ENCODE data around the gene C11orf16. TPM values are rescaled to one million over a fixed set of nuclear protein-coding genes. Genes with fewer than 3 reads are reported as not detected.
"Not testable (repeated sequence)": the region's sequence is repeated elsewhere in the genome, so short reads cannot be mapped to it uniquely, and the experiment has no call there.

C11orf16 gene
- total and polyA plus RNA-seq, 8 donors: not detected

- no peak for FAIRE-seq
These were observed 33.5 kb downstream of the C11orf16 start for GRCh38 chr11:8899119-8899753.

GRCh38 chr11:8891185-8891584, 41.6 kb downstream of the C11orf16 start:
- H3K27ac ChIP-seq; DNase-seq; FAIRE-seq; ATAC-seq; H3K27me3 ChIP-seq; H3K9me3 ChIP-seq; H3K36me3 ChIP-seq; H3K4me1 ChIP-seq; intact Hi-C loops (cut with DNase I); H3K4me3 ChIP-seq: not testable (repeated sequence)
- WGBS, 2 donors: 93 to 94% methylated on average over 2 of the region's 2 CpGs

More at GRCh38 chr11:8899119-8899753, 33.5 kb downstream of the C11orf16 start:
- TF ChIP-seq, protein P1, sequence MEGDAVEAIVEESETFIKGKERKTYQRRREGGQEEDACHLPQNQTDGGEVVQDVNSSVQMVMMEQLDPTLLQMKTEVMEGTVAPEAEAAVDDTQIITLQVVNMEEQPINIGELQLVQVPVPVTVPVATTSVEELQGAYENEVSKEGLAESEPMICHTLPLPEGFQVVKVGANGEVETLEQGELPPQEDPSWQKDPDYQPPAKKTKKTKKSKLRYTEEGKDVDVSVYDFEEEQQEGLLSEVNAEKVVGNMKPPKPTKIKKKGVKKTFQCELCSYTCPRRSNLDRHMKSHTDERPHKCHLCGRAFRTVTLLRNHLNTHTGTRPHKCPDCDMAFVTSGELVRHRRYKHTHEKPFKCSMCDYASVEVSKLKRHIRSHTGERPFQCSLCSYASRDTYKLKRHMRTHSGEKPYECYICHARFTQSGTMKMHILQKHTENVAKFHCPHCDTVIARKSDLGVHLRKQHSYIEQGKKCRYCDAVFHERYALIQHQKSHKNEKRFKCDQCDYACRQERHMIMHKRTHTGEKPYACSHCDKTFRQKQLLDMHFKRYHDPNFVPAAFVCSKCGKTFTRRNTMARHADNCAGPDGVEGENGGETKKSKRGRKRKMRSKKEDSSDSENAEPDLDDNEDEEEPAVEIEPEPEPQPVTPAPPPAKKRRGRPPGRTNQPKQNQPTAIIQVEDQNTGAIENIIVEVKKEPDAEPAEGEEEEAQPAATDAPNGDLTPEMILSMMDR (IDR thresholded peaks at IDR 0.05): no peak
- Histone ChIP-seq H3K27ac (no peak overlapping the region), H3K36me3 (no peaks in the 10 kb centered on the region), H3K4me3 (no peak overlapping the region), H3K4me1 (no peaks in the 10 kb centered on the region), H3K27me3 (no peaks in the 10 kb centered on the region), H3K9me3 (no peaks in the 10 kb centered on the region)
- ATAC-seq (no peak), DNase-seq (no peak)
- intact Hi-C loops (cut with DNase I): no loop called here

DNA sequence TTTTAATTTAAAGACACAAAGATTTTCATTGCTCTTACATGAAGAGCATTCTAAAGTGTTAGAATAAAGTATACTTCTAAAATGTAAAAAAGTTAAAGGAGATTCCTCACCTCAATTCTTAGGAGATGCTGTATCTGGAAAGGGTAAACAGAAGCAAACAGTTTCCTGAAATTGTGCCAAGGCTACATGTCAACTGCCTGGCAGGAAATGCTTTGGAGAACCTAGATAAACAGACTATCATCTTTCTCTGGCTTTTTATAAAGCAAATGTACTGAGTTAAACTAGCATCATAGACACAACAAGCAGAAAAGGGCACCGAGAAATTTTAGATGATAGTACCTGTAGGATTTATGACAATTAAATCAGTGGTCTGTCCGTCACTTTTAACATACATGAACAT, 46.4 kb downstream of the C11orf16 start:
- H3K4me1 ChIP-seq: no peaks in the 10 kb centered on the region
- H3K4me3 ChIP-seq: no peak overlapping the region
- intact Hi-C loops (cut with DNase I): no loop called here
- ATAC-seq (no peak), DNase-seq (no peak), FAIRE-seq (no peak)
- H3K36me3 ChIP-seq: no peaks in the 10 kb centered on the region
- no peaks in the 10 kb centered on the region for H3K27me3 ChIP-seq
- H3K27ac ChIP-seq: no peak overlapping the region
- TF ChIP-seq, protein P1 (IDR thresholded peaks at IDR 0.05): no peak
- no peaks in the 10 kb centered on the region for H3K9me3 ChIP-seq
- 38 to 54% methylated on average over 2 of the region's 2 CpGs for WGBS, 2 donors

- DNase-seq; H3K27ac ChIP-seq; intact Hi-C loops (cut with DNase I); H3K36me3 ChIP-seq; H3K27me3 ChIP-seq; ATAC-seq; H3K9me3 ChIP-seq; H3K4me1 ChIP-seq; FAIRE-seq; H3K4me3 ChIP-seq: not testable (repeated sequence)
- WGBS, 2 donors: 80 to 85% methylated on average over 7 of the region's 7 CpGs
These were observed 51.2 kb downstream of the C11orf16 start for GRCh38 chr11:8881585-8881984.

GRCh38 chr11:8878771-8879170, 54.0 kb downstream of the C11orf16 start:
- DNase-seq (no peak), ATAC-seq (no peak), FAIRE-seq (no peak)
- TF ChIP-seq, protein P1 (IDR thresholded peaks at IDR 0.05): no peak
- H3K27me3 ChIP-seq: no peaks in the 10 kb centered on the region
- H3K27ac ChIP-seq: no peak overlapping the region
- H3K36me3 ChIP-seq: no peaks in the 10 kb centered on the region
- 75 to 88% methylated on average over 2 of the region's 2 CpGs for WGBS, 2 donors
- no peaks in the 10 kb centered on the region for H3K4me1 ChIP-seq
- no peaks in the 10 kb centered on the region for H3K9me3 ChIP-seq
- H3K4me3 ChIP-seq: no peak overlapping the region
- intact Hi-C loops (cut with DNase I): no loop called here

DNA sequence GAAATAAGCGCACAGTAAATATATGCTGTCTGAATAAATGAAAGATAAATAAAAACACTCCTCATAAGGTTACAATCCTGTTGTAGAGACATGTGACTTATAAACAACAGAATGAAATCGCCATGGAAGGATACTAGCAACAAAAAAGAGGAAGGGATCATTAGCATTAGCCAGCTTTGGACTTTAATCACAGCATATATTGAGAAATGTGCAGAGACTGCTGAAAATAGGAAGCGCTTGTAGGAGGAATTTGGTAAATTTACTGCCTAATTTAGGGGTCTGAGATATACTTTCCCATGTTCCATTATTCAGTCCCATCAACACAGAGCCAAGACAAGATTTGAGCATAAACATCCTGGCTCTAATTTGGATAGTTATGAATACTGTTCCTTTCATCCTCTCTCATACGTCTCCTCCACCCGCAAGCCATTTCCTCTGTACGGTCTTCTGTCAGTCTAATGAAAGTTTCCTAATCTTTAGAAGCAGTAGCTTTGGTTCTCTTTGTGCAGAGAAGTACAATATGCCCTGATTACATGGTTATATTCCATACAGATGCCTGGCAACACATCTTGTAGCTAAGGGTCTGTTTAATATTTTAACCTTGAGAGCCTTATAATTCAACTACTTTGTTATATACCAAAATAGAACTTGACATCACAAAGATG, 58.9 kb downstream of the C11orf16 start:
- no peak for DNase-seq

More for the DNA sequence above, 58.9 kb downstream of the C11orf16 start:
- TF ChIP-seq, protein P1 (IDR thresholded peaks at IDR 0.05): no peak
- intact Hi-C loops (cut with DNase I): no loop called here
- no peak for FAIRE-seq
- H3K27ac ChIP-seq: no peak overlapping the region
- ATAC-seq: no peak
- no peaks in the 10 kb centered on the region for H3K9me3 ChIP-seq
- no peak overlapping the region for H3K4me3 ChIP-seq
- WGBS, 2 donors: 70 to 87% methylated on average over 6 of the region's 6 CpGs
- no peaks in the 10 kb centered on the region for H3K36me3 ChIP-seq
- H3K4me1 ChIP-seq: peaks cover 0 to 6% (median 2%) of the 10 kb centered on the region in 3 donors
- no peaks in the 10 kb centered on the region for H3K27me3 ChIP-seq
